Hypothalamus (tissue), 51 donors: Measurements from ENCODE around the gene LXN.
"Not testable (repeated sequence)": the region's sequence is repeated elsewhere in the genome, so short reads cannot be mapped to it uniquely, and the experiment has no call there.

Experiments
- DNase-seq, 51 donors: peaks; one replicate each; lab custom pipeline; 2025; lab: John Stamatoyannopoulos, UW

Gene LXN

GRCh38 chr3:158672215-158673176 lies at the start of gene LXN:
Gene LXN, minus strand, starts transcription at chr3:158672648. Its CDS starts 170 bp downstream, at chr3:158672478.
- DNase-seq, result peak in 40 of 51 donors; percentile 2 to 75 (median 32)

- DNase-seq, result no peak
These were observed 49.7 kb upstream of the LXN start for GRCh38 chr3:158722108-158722507.

- DNase-seq, result no peak
These were observed 46.2 kb upstream of the LXN start for GRCh38 chr3:158718490-158719170.

- DNase-seq, result no peak
These were observed 45.1 kb upstream of the LXN start for GRCh38 chr3:158717576-158717975.

- peak in 14 of 51 donors; percentile 10 to 58 (median 28) for DNase-seq
These were observed 40.6 kb upstream of the LXN start for GRCh38 chr3:158713094-158713499.

- no peak for DNase-seq
These were observed 40.0 kb upstream of the LXN start for GRCh38 chr3:158712443-158712842.

- no peak for DNase-seq
These were observed 39.4 kb upstream of the LXN start for GRCh38 chr3:158711886-158712285.

GRCh38 chr3:158710601-158711000 lies 38.2 kb upstream of the LXN start:
- no peak for DNase-seq

GRCh38 chr3:158709666-158710083 lies 37.2 kb upstream of the LXN start:
- no peak for DNase-seq

- DNase-seq, result no peak
These were observed 31.1 kb upstream of the LXN start for GRCh38 chr3:158703566-158703965.

- DNase-seq, result no peak
These were observed 30.5 kb upstream of the LXN start for GRCh38 chr3:158702815-158703481.

GRCh38 chr3:158701420-158702065 lies 29.1 kb upstream of the LXN start:
- DNase-seq, result no peak

- no peak for DNase-seq
These were observed 28.1 kb upstream of the LXN start for GRCh38 chr3:158700559-158700958.

- DNase-seq, result no peak
These were observed 24.2 kb upstream of the LXN start for GRCh38 chr3:158696618-158697017.

GRCh38 chr3:158693866-158694456 lies 21.5 kb upstream of the LXN start:
- DNase-seq, result not testable (repeated sequence)

GRCh38 chr3:158685159-158685558 lies 12.7 kb upstream of the LXN start:
- no peak for DNase-seq

GRCh38 chr3:158683230-158683962 lies 10.9 kb upstream of the LXN start:
- no peak for DNase-seq

- DNase-seq, result no peak
These were observed 8.4 kb upstream of the LXN start for GRCh38 chr3:158680861-158681260.

GRCh38 chr3:158679547-158680000 lies 7.1 kb upstream of the LXN start:
- no peak for DNase-seq
